Endothelial cell of umbilical vein (primary cell): ENCODE measurements around the gene SORCS3. TPM values are rescaled to one million over a fixed set of nuclear protein-coding genes. Genes with fewer than 3 reads are reported as not detected.

Source experiments
- BruUV-seq: library from RNA; stranded (reverse); fragments of 400-500 nt; replicated peaks from 2 replicates; lab custom pipeline; 2021; lab: Mats Ljungman, UMichigan
- CTCF ChIA-PET: fragments of 300-600, 350-600 bp; sonication (Branson Sonifier 250); formaldehyde crosslinking; loops from one replicate; lab custom pipeline; 2021; ENCODE audit warnings: antibody characterized with exemption, inconsistent platforms; lab: Charles Lee
- POLR2A ChIA-PET: fragments of 300-600, 350-600 bp; sonication (Branson Sonifier 250); formaldehyde crosslinking; loops from one replicate; lab custom pipeline; 2021; ENCODE audit warnings: antibody characterized with exemption, inconsistent platforms; lab: Charles Lee
- DNase-seq: peaks from one replicate; pipeline ENCODE4 v3.0.0-alpha.2; 2011; ENCODE audit warnings: low read depth, low spot score
- FAIRE-seq: peaks from 2 replicates; lab custom pipeline; 2011; peaks lifted over from hg19 to GRCh38; lab: Jason Lieb, UNC
- H2AFZ ChIP-seq: 2 replicates; pipeline ENCODE4 v1.6.0; 2012; ENCODE audit warnings: low read depth, low read length, control low read depth, inconsistent platforms
- H3K27ac ChIP-seq: 2 replicates; pipeline ENCODE4 v1.5.1; 2011; ENCODE audit warnings: low read depth, mild to moderate bottlenecking, control low read depth, low read length, moderate library complexity; ENCODE audit not compliant: insufficient read depth
- H3K27me3 ChIP-seq, 2 experiments: 2 replicates each; pipeline versions ENCODE4 v1.6.0 to v1.6.1; 2011; ENCODE audit warnings: low read length in 2 of 2, mixed read lengths in 1 of 2; ENCODE audit not compliant: control insufficient read depth in 2 of 2, insufficient read depth in 2 of 2
- H3K36me3 ChIP-seq, 2 experiments: 2 replicates in 1 of 2; 3 replicates in 1 of 2; pipeline ENCODE4 v1.5.1; 2011; ENCODE audit warnings: low read length in 2 of 2, mild to moderate bottlenecking in 1 of 2, moderate library complexity in 1 of 2; ENCODE audit not compliant: control insufficient read depth in 2 of 2, insufficient read depth in 2 of 2; ENCODE audit errors: extremely low read depth in 1 of 2
- H3K4me1 ChIP-seq: 3 replicates; pipeline ENCODE4 v1.5.1; 2011; ENCODE audit warnings: mild to moderate bottlenecking, low read length; ENCODE audit not compliant: control insufficient read depth, insufficient read depth; ENCODE audit errors: extremely low read depth
- H3K4me2 ChIP-seq: 2 replicates; pipeline ENCODE4 v1.6.1; 2011; ENCODE audit warnings: low read length, control low read depth, mixed read lengths; ENCODE audit not compliant: insufficient read depth
- H3K4me3 ChIP-seq, 3 experiments: fragments of 200-600 bp in 1 of 3; sonication (generic), shearing (Covaris generic) in 1 of 3; replicated peaks in 1 of 3; 2 replicates each; pipeline ENCODE4 v1.5.1; 2011 to 2016; ENCODE audit warnings: control low read depth in 3 of 3, low read length in 3 of 3, mild to moderate bottlenecking in 2 of 3, inconsistent platforms in 1 of 3, low read depth in 1 of 3, moderate library complexity in 1 of 3; ENCODE audit not compliant: insufficient read depth in 1 of 3
- H3K79me2 ChIP-seq: 2 replicates; pipeline ENCODE4 v1.6.0; 2012; ENCODE audit warnings: low read length, inconsistent platforms; ENCODE audit not compliant: control insufficient read depth, insufficient read depth
- H3K9ac ChIP-seq: replicated peaks from 2 replicates; pipeline ENCODE3; 2011; ENCODE audit warnings: low read length, control low read depth; ENCODE audit not compliant: insufficient read depth; ENCODE audit errors: extremely low read depth
- H3K9me1 ChIP-seq: replicated peaks from 3 replicates; pipeline ENCODE4 v1.6.0; 2011; ENCODE audit warnings: mild to moderate bottlenecking, low read length; ENCODE audit not compliant: control insufficient read depth, insufficient read depth; ENCODE audit errors: extremely low read depth
- H3K9me3 ChIP-seq: replicated peaks from 2 replicates; pipeline ENCODE4 v1.5.1; 2012; ENCODE audit warnings: low read length, inconsistent platforms; ENCODE audit not compliant: control insufficient read depth, insufficient read depth
- H4K20me1 ChIP-seq: replicated peaks from 2 replicates; pipeline ENCODE3; 2011; ENCODE audit warnings: mild to moderate bottlenecking, low read length; ENCODE audit not compliant: control insufficient read depth, insufficient read depth; ENCODE audit errors: extremely low read depth
- CTCF ChIP-seq, 2 donors: IDR thresholded peaks; 1 replicate in 1 of 2; 2 replicates in 1 of 2; pipeline ENCODE4 v1.5.1; 2011; ENCODE audit warnings: low read length in 2 of 2, mild to moderate bottlenecking in 2 of 2, moderate library complexity in 2 of 2, control low read depth in 1 of 2, inconsistent platforms in 1 of 2, low read depth in 1 of 2; ENCODE audit not compliant: insufficient read depth in 1 of 2; ENCODE audit errors: extremely low read depth in 1 of 2
- EZH2 ChIP-seq: IDR thresholded peaks from 2 replicates; pipeline ENCODE4 v1.6.1; 2012; ENCODE audit warnings: borderline replicate concordance, low read depth, mild to moderate bottlenecking, moderate library complexity, low read length, inconsistent platforms; ENCODE audit not compliant: severe bottlenecking
- GATA2 ChIP-seq: IDR thresholded peaks from 2 replicates; pipeline ENCODE4 v1.7.0; 2011; ENCODE audit warnings: low read depth, mild to moderate bottlenecking, moderate library complexity, mixed read lengths, low read length; ENCODE audit not compliant: insufficient read length, insufficient read depth
- MYC ChIP-seq: IDR thresholded peaks from one replicate; pipeline ENCODE4 v1.6.1; 2011; ENCODE audit warnings: mild to moderate bottlenecking, low read depth, low read length
- POLR2AphosphoS5 ChIP-seq: IDR thresholded peaks from 2 replicates; pipeline ENCODE4 v1.6.1; 2012; ENCODE audit warnings: low read depth, mild to moderate bottlenecking, control low read depth, low read length, moderate library complexity; ENCODE audit not compliant: insufficient read depth
- dilution Hi-C: fragments of 300-500 bp; cut with MboI; formaldehyde crosslinking; loops from one replicate; pipeline ENCODE4 v1.15.0; 2019; ENCODE audit warnings: low sequenced_read_pairs; ENCODE audit not compliant: extremely low pct_ligation_motif_present
- intact Hi-C: fragments of 100-400 bp; cut with micrococcal nuclease; formaldehyde crosslinking; loops from one replicate; pipeline ENCODE4 v1.10.0; 2022
- polyA plus RNA-seq, 4 experiments: library from polyadenylated mRNA; depleted of rRNA in 3 of 4; stranded (reverse) in 3 of 4; unstranded in 1 of 4; fragments of >200 nt; gene quantifications; 2 replicates each; pipeline versions ENCODE4 v1.2.1 to v1.2.3, GENCODE V29; 2011 to 2012; ENCODE audit warnings: missing spikeins in 1 of 4
- total RNA-seq: library from RNA; stranded (reverse); gene quantifications from 2 replicates; pipeline ENCODE4 v1.2.3, GENCODE V29; 2021
- TF ChIP-seq, protein P1 (sequence below): IDR thresholded peaks from 2 replicates; pipeline ENCODE4 v1.6.1; 2011; ENCODE audit not compliant: insufficient read depth, insufficient read length

The SORCS3 gene
- total and polyA plus RNA-seq, 2 donors (not counting 3 experiments of a cell fraction or from before 2014, with no cell fraction given): not detected

GRCh38 chr10:104809288-104810090, 168.4 kb downstream of the SORCS3 start:
- Histone ChIP-seq H3K9me1 (no peaks in the 10 kb centered on the region), H3K27me3 (no peaks in the 10 kb centered on the region), H3K79me2 (no peaks in the 10 kb centered on the region), H3K9me3 (no peaks in the 10 kb centered on the region), H3K36me3 (no peaks in the 10 kb centered on the region), H4K20me1 (no peaks in the 10 kb centered on the region), H3K27ac (no peak overlapping the region), H3K4me2 (no peak overlapping the region), H2AFZ (no peak overlapping the region), H3K4me3 (no peak overlapping the region), H3K4me1 (no peaks in the 10 kb centered on the region), H3K9ac (no peak overlapping the region)
- intact Hi-C loops (no loop called here), dilution Hi-C loops (no loop called here)
- BruUV-seq: no TSS peak
- ChIA-PET POLR2A (no interaction called here), CTCF (no interaction called here)
- DNase-seq: no peak
- no peak for TF ChIP-seq MYC
- TF ChIP-seq GATA2: no peak
- TF ChIP-seq, protein P1, sequence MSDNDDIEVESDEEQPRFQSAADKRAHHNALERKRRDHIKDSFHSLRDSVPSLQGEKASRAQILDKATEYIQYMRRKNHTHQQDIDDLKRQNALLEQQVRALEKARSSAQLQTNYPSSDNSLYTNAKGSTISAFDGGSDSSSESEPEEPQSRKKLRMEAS: no peak
- TF ChIP-seq POLR2AphosphoS5: no peak
- no peak for FAIRE-seq

DNA sequence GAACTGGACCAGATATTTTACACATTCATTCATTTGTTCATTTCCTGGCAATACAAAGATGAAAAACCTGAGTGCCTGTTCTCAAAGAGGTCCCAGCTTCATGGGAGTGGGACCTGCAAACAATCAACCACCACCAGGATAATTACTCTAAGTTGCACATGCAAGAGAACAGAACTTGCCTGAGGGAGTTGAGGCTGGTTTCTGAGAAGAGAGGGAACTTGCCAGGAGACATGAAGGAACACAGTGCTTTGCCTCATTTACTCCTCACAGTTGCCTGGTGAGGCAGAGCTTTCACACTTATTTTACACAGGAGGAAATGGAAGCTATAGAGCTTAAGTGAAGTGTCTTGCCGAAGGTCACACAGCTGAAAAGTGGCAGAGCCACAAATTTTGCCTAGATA, 170.1 kb downstream of the SORCS3 start:
- Histone ChIP-seq H3K9ac (no peak overlapping the region), H3K9me3 (peaks cover 2% of the 10 kb centered on the region), H3K27ac (no peak overlapping the region), H3K27me3 (no peaks in the 10 kb centered on the region), H3K4me3 (no peak overlapping the region), H4K20me1 (no peaks in the 10 kb centered on the region), H3K79me2 (no peaks in the 10 kb centered on the region), H3K9me1 (no peaks in the 10 kb centered on the region), H3K36me3 (no peaks in the 10 kb centered on the region), H3K4me2 (no peak overlapping the region), H2AFZ (no peak overlapping the region), H3K4me1 (no peaks in the 10 kb centered on the region)
- POLR2A ChIA-PET: no interaction called here
- no TSS peak for BruUV-seq
- DNase-seq (no peak), FAIRE-seq (no peak)
- TF ChIP-seq EZH2 (no peak), CTCF (IDR thresholded peaks at IDR 0.05; ENCODE audit: extremely low read depth in 1 of 2, insufficient read depth in 1 of 2, low read depth in 1 of 2, low read length in 2 of 2) (no peak)
- intact Hi-C loops (no loop called here), dilution Hi-C loops (no loop called here)
- CTCF ChIA-PET: no interaction called here
